Hepatocyte (in vitro differentiated cells): Measurements from ENCODE around the gene RPS15. TPM values are rescaled to one million over a fixed set of nuclear protein-coding genes. Genes with fewer than 3 reads are reported as not detected.
A peak's percentile ranks its signal among the peaks of the same experiment; 100 is the strongest.

Experiments
- DNase-seq: peaks from one replicate; pipeline ENCODE4 v3.0.0-alpha.2; 2016; ENCODE audit warnings: low spot score
- H2AFZ ChIP-seq: fragments of 200-600 bp; sonication (generic); 2 replicates; pipeline ENCODE4 v1.6.0; 2016; ENCODE audit warnings: antibody characterized with exemption, mild to moderate bottlenecking
- H3K27ac ChIP-seq: fragments of 200-600 bp; sonication (generic); 2 replicates; pipeline ENCODE4 v1.5.1; 2016; ENCODE audit warnings: mild to moderate bottlenecking
- H3K27me3 ChIP-seq: fragments of 200-600 bp; sonication (generic); 2 replicates; pipeline ENCODE4 v1.6.1; 2016
- H3K36me3 ChIP-seq: fragments of 200-600 bp; sonication (generic); replicated peaks from 2 replicates; pipeline ENCODE4 v1.5.1; 2016; ENCODE audit warnings: low read depth; ENCODE audit not compliant: insufficient read depth
- H3K4me1 ChIP-seq: fragments of 200-600 bp; sonication (generic); 2 replicates; pipeline ENCODE4 v1.5.1; 2016; ENCODE audit warnings: mild to moderate bottlenecking, moderate library complexity; ENCODE audit not compliant: insufficient read depth
- H3K4me2 ChIP-seq: fragments of 200-600 bp; sonication (generic); 2 replicates; pipeline ENCODE4 v1.6.0; 2016
- H3K4me3 ChIP-seq: fragments of 200-600 bp; sonication (generic); 2 replicates; pipeline ENCODE4 v1.5.1; 2016; ENCODE audit warnings: mild to moderate bottlenecking
- H3K79me2 ChIP-seq: fragments of 200-600 bp; sonication (generic); 2 replicates; pipeline ENCODE4 v1.6.0; 2017; ENCODE audit warnings: mild to moderate bottlenecking
- H3K9me2 ChIP-seq: fragments of 200-600 bp; sonication (generic); replicated peaks from 2 replicates; pipeline ENCODE4 v1.6.0; 2017; ENCODE audit warnings: mild to moderate bottlenecking; ENCODE audit not compliant: insufficient read depth
- H3K9me3 ChIP-seq: fragments of 200-600 bp; sonication (generic); 2 replicates; pipeline ENCODE4 v1.5.1; 2016; ENCODE audit warnings: low read depth, mild to moderate bottlenecking
- H4K20me1 ChIP-seq: fragments of 200-600 bp; sonication (generic); 2 replicates; pipeline ENCODE4 v1.6.0; 2016; ENCODE audit warnings: mild to moderate bottlenecking; ENCODE audit not compliant: insufficient read depth, poor library complexity, severe bottlenecking
- EZH2 ChIP-seq: fragments of 200-600 bp; sonication (generic); IDR thresholded peaks from 2 replicates; pipeline ENCODE4 v1.6.1; 2016; ENCODE audit warnings: antibody characterized with exemption, mild to moderate bottlenecking, borderline replicate concordance
- EZH2phosphoT487 ChIP-seq: fragments of 200-600 bp; sonication (generic); IDR thresholded peaks from one replicate; pipeline ENCODE4 v1.6.1; 2018; ENCODE audit warnings: antibody characterized with exemption, mild to moderate bottlenecking, low read depth, moderate library complexity; ENCODE audit not compliant: unreplicated experiment, severe bottlenecking
- WGBS: methylation state at CpG from one replicate; pipeline ENCODE4 v1.1.6; 2016; ENCODE audit warnings: low lambda C conversion rate; ENCODE audit errors: missing lambda C conversion rate; 5-methylcytosine and 5-hydroxymethylcytosine counted together
- polyA plus RNA-seq: library from polyadenylated mRNA; unstranded; fragments of >200 nt; fragmentation: Nextera tagmentation; extraction: Ambion mirVana; gene quantifications from 2 replicates; pipeline ENCODE4 v1.2.1, GENCODE V29; 2016
- total RNA-seq: library from RNA; depleted of rRNA; stranded (reverse); fragments of >200 nt; gene quantifications from 2 replicates; pipeline ENCODE4 v1.2.3, GENCODE V29; 2014
- TF ChIP-seq, protein P1 (sequence below): fragments of 200-600 bp; sonication (generic); IDR thresholded peaks from 2 replicates; pipeline ENCODE4 v1.5.1; 2016; ENCODE audit warnings: antibody characterized with exemption, mild to moderate bottlenecking; ENCODE audit not compliant: poor library complexity

RPS15 gene
- total and polyA plus RNA-seq, 2 experiments from 2014 or later: 938 to 1,556 TPM

DNA sequence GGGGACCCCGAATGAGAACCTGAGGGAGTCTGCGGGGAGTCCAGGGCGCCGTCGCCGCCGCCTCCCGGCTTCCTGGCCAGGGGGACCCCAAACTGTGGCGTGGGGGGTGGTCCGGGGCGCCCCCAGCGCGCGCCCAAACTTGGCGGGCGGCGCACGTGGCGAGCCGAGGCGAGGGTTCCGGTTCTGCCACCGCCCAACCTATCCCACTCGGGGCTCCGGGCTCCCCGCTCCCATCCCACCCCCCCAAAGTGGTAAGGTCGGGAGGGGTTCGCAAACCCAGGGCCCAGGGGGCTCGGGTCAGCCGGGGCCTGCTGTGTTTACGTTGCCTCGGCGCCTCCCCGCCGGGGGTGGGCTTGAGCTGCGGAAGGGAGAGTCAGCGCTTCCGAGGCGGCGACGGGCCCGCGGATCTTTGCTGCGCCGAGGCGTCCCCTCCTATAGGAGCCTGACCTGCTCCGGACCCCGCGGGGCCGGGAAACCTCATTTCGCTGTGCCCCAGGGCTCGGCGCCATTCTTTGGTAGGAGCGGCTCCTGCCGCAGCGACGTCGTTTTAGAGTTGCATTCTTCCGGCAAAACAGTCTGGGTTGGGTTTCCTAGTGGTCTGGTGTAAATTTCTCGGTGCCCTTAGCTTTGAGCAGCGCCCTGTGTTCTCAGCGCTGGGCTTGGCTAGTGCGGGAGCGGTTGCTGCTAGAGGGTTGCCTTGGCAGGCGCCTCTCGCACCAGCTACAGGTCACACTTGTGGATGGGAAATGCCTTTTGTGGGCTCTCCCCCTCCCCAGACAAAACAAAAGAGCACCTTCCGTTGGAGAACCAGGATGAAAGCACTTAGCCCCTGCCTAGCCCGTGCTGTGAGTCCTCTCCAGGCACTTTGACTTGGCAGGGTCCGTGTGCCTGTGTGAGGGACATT lies 29.6 kb upstream of the RPS15 start:
- Histone ChIP-seq H3K4me1 (peaks cover 32% of the 10 kb centered on the region), H3K27me3 (no peaks in the 10 kb centered on the region)
- peak; percentile 70 for DNase-seq

DNA sequence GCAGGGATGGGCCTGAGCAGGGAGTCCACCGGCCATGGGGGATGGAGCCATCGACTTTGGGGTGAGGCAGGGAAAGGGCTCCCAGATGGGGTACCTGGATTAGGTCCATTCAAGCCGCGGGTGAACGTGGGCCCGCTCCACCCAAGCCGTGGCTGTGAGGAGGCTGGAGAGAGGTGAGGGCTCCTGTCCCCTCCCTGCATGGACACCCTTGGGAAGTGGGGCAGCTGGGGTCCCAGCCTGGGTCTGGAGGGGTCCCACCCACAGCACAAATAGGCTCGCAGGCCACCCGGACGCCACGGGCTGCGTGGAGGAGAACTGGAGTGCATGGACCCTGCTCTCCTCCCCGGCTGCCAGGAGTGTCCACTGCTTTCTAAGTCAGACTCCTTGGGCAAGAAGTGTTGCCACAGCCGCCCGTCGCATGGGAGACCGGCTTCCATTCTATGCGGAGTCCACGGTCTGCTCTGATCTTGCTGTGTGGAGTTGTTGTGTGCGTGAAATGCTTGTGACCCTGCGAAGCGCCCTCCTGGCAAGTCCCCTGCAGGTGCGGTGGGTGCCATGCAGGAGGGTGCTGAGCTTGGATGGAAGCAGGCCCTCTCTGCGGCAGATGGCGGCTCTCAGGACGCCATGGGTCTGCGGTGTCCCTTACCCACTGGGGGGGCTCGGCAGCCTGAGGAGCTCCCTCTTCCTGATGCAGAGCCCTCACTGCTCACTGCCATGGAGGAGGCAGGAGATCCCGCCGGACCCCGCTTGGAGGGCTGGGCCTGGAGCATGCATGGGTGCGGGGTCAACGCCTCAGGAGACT lies 28.8 kb upstream of the RPS15 start:
- WGBS: 77% methylated on average over 32 of the region's 33 CpGs
- Histone ChIP-seq H3K4me2 (peak overlapping the region; percentile 99), H3K79me2 (peaks cover 67% of the 10 kb centered on the region), H3K27ac (peak overlapping the region; percentile 99), H3K27me3 (no peaks in the 10 kb centered on the region), H4K20me1 (peaks cover 63% of the 10 kb centered on the region), H3K4me1 (peaks cover 37% of the 10 kb centered on the region), H3K4me3 (peak overlapping the region; percentile 100), H3K9me2 (no peaks in the 10 kb centered on the region), H3K36me3 (no peaks in the 10 kb centered on the region), H2AFZ (no peak overlapping the region), H3K9me3 (no peaks in the 10 kb centered on the region)
- TF ChIP-seq EZH2 (no peak), EZH2phosphoT487 (no peak)
- TF ChIP-seq, protein P1, sequence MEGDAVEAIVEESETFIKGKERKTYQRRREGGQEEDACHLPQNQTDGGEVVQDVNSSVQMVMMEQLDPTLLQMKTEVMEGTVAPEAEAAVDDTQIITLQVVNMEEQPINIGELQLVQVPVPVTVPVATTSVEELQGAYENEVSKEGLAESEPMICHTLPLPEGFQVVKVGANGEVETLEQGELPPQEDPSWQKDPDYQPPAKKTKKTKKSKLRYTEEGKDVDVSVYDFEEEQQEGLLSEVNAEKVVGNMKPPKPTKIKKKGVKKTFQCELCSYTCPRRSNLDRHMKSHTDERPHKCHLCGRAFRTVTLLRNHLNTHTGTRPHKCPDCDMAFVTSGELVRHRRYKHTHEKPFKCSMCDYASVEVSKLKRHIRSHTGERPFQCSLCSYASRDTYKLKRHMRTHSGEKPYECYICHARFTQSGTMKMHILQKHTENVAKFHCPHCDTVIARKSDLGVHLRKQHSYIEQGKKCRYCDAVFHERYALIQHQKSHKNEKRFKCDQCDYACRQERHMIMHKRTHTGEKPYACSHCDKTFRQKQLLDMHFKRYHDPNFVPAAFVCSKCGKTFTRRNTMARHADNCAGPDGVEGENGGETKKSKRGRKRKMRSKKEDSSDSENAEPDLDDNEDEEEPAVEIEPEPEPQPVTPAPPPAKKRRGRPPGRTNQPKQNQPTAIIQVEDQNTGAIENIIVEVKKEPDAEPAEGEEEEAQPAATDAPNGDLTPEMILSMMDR: no peak
- DNase-seq: no peak

More for the DNA sequence above, 29.6 kb upstream of the RPS15 start:
- H3K4me3 ChIP-seq: peak overlapping the region; percentile 100
- peak overlapping the region; percentile 99 for H3K4me2 ChIP-seq
- WGBS: under 1% methylated on average over 55 of the region's 69 CpGs
- no peaks in the 10 kb centered on the region for H3K9me2 ChIP-seq
- no peak overlapping the region for H2AFZ ChIP-seq
- no peaks in the 10 kb centered on the region for H3K9me3 ChIP-seq
- TF ChIP-seq EZH2phosphoT487: no peak
- no peak for TF ChIP-seq EZH2
- TF ChIP-seq, protein P1: no peak
- no peaks in the 10 kb centered on the region for H3K36me3 ChIP-seq
- peaks cover 58% of the 10 kb centered on the region for H3K79me2 ChIP-seq
- H4K20me1 ChIP-seq: peaks cover 56% of the 10 kb centered on the region
- H3K27ac ChIP-seq: peak overlapping the region; percentile 99

DNA sequence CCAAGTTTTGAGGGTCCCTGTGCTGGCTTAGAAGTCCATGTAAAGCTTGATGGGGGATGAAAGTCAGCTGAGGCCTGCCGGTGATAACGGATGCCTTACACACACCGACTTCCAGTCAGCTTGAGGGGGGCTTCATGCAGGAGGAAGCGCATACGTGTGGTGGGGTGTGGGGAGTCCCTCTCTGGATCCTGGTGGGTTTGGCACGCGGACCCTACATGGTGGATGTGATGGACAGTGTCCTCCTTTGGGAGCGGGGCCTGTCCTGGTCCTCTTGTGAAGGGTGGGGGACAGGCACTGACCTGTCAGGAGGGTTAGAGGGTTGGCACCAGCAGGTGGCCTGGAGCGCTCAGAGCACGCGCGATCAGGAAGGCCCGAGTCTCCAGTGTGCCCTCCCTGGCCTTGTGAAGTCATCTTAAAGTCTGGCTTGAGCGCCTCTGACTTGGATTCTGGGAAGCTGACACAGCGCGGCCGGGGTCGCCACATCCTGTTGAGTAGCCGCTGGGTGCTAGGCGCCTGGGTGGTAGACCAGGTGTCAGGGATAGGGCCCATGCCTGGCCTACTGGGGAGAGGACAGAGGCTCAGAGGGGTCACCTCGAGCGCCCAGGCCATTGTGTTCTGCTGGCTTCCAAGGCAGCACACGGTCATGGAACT lies 27.9 kb upstream of the RPS15 start:
- Histone ChIP-seq H3K4me3 (no peak overlapping the region), H3K27me3 (no peaks in the 10 kb centered on the region), H3K27ac (no peak overlapping the region), H3K79me2 (peaks cover 72% of the 10 kb centered on the region), H4K20me1 (peaks cover 63% of the 10 kb centered on the region), H3K4me2 (peak overlapping the region; percentile 99), H3K4me1 (peaks cover 44% of the 10 kb centered on the region), H3K36me3 (no peaks in the 10 kb centered on the region), H3K9me3 (no peaks in the 10 kb centered on the region), H3K9me2 (no peaks in the 10 kb centered on the region), H2AFZ (no peak overlapping the region)
- DNase-seq: no peak
- WGBS: 93% methylated on average over 23 of the region's 23 CpGs
- TF ChIP-seq EZH2 (no peak), EZH2phosphoT487 (no peak)
- TF ChIP-seq, protein P1: no peak
